Measurements from ENCODE around the gene TRIM6.

GRCh38 chr11:5603326-5603725, 6.9 kb downstream of the TRIM6 start:
- TF ChIP-seq CTCF (IDR thresholded peaks at IDR 0.05) (no peak), POLR2A (IDR thresholded peaks at IDR 0.05) (no peak)

Data from breast epithelium (tissue), 3 donors.